Adipocyte (in vitro differentiated cells): Measurements from ENCODE around the gene MOCOS.
A peak's percentile ranks its signal among the peaks of the same experiment; 100 is the strongest.

Experiments used
- DNase-seq: peaks from one replicate; pipeline ENCODE4 v3.0.0-alpha.2; 2015; ENCODE audit warnings: low read depth
- H3K27me3 ChIP-seq: replicated peaks from 2 replicates; pipeline ENCODE4 v1.7.0; 2013; ENCODE audit warnings: mild to moderate bottlenecking, low read length, moderate library complexity; ENCODE audit not compliant: control insufficient read depth, insufficient read depth
- H3K36me3 ChIP-seq: 2 replicates; pipeline ENCODE4 v1.7.0; 2013; ENCODE audit warnings: low read length, mild to moderate bottlenecking, moderate library complexity; ENCODE audit not compliant: control insufficient read depth, insufficient read depth, severe bottlenecking
- H3K4me1 ChIP-seq: 2 replicates; pipeline ENCODE4 v1.7.0; 2013; ENCODE audit warnings: mild to moderate bottlenecking, low read length, moderate library complexity; ENCODE audit not compliant: control insufficient read depth, insufficient read depth
- H3K4me3 ChIP-seq: 2 replicates; pipeline ENCODE4 v1.7.0; 2013; ENCODE audit warnings: mild to moderate bottlenecking, low read length, moderate library complexity
- H3K9ac ChIP-seq: 2 replicates; pipeline ENCODE4 v1.7.0; 2013; ENCODE audit warnings: mild to moderate bottlenecking, low read length, moderate library complexity
- H3K9me3 ChIP-seq: 2 replicates; pipeline ENCODE4 v1.7.0; 2013; ENCODE audit warnings: mild to moderate bottlenecking, low read length, moderate library complexity; ENCODE audit not compliant: control insufficient read depth

Gene MOCOS

GRCh38 chr18:36187193-36187825 is at the start of gene MOCOS:
TSS of gene MOCOS (plus strand) at chr18:36187497. CDS start at chr18:36187540, 43 bp downstream.
- peak; percentile 87 for DNase-seq
- H3K36me3 ChIP-seq = no peaks in the 10 kb centered on the region
- H3K27me3 ChIP-seq = peaks cover 3% of the 10 kb centered on the region
- H3K4me1 ChIP-seq = peaks cover 14% of the 10 kb centered on the region
- no peaks in the 10 kb centered on the region for H3K9me3 ChIP-seq
- H3K4me3 ChIP-seq = peak within 1 kb of the TSS; percentile 87
- peak within 1 kb of the TSS; percentile 86 for H3K9ac ChIP-seq

- Histone ChIP-seq H3K4me3 (no peak overlapping the region), H3K27me3 (no peaks in the 10 kb centered on the region), H3K36me3 (peaks cover 72% of the 10 kb centered on the region), H3K4me1 (no peaks in the 10 kb centered on the region), H3K9ac (no peak overlapping the region), H3K9me3 (no peaks in the 10 kb centered on the region)
- no peak for DNase-seq
Observed at GRCh38 chr18:36139245-36139644, 48.1 kb upstream of the MOCOS start.

GRCh38 chr18:36141576-36141975 is 45.7 kb upstream of the MOCOS start:
- H3K36me3 ChIP-seq = peaks cover 91% of the 10 kb centered on the region
- H3K4me3 ChIP-seq = no peak overlapping the region
- no peaks in the 10 kb centered on the region for H3K9me3 ChIP-seq
- no peak for DNase-seq
- H3K27me3 ChIP-seq = no peaks in the 10 kb centered on the region
- H3K4me1 ChIP-seq = no peaks in the 10 kb centered on the region
- no peak overlapping the region for H3K9ac ChIP-seq

GRCh38 chr18:36142751-36143150 is 44.5 kb upstream of the MOCOS start:
- H3K4me1 ChIP-seq = no peaks in the 10 kb centered on the region
- DNase-seq = no peak
- no peaks in the 10 kb centered on the region for H3K27me3 ChIP-seq
- H3K9me3 ChIP-seq = no peaks in the 10 kb centered on the region
- H3K9ac ChIP-seq = no peak overlapping the region
- no peak overlapping the region for H3K4me3 ChIP-seq
- H3K36me3 ChIP-seq = peaks cover 92% of the 10 kb centered on the region

- H3K36me3 ChIP-seq = peaks cover 92% of the 10 kb centered on the region
- no peak overlapping the region for H3K9ac ChIP-seq
- no peaks in the 10 kb centered on the region for H3K9me3 ChIP-seq
- no peak for DNase-seq
- H3K4me3 ChIP-seq = no peak overlapping the region
- no peaks in the 10 kb centered on the region for H3K27me3 ChIP-seq
- H3K4me1 ChIP-seq = no peaks in the 10 kb centered on the region
Observed at GRCh38 chr18:36143391-36143790, 43.9 kb upstream of the MOCOS start.

- peaks cover 18% of the 10 kb centered on the region for H3K4me1 ChIP-seq
- H3K36me3 ChIP-seq = peaks cover 92% of the 10 kb centered on the region
Observed at GRCh38 chr18:36149514-36150289, 37.6 kb upstream of the MOCOS start.

GRCh38 chr18:36152781-36153180 is 34.5 kb upstream of the MOCOS start:
- no peak for DNase-seq
- peaks cover 23% of the 10 kb centered on the region for H3K4me1 ChIP-seq
- H3K4me3 ChIP-seq = no peak overlapping the region
- no peak overlapping the region for H3K9ac ChIP-seq
- H3K9me3 ChIP-seq = no peaks in the 10 kb centered on the region
- no peaks in the 10 kb centered on the region for H3K27me3 ChIP-seq
- H3K36me3 ChIP-seq = peaks cover 87% of the 10 kb centered on the region

More at GRCh38 chr18:36149514-36150289, 37.6 kb upstream of the MOCOS start:
- Histone ChIP-seq H3K9me3 (no peaks in the 10 kb centered on the region), H3K9ac (no peak overlapping the region), H3K27me3 (no peaks in the 10 kb centered on the region), H3K4me3 (no peak overlapping the region)
- no peak for DNase-seq

- no peak overlapping the region for H3K4me3 ChIP-seq
- peaks cover 27% of the 10 kb centered on the region for H3K4me1 ChIP-seq
- no peaks in the 10 kb centered on the region for H3K27me3 ChIP-seq
- H3K9me3 ChIP-seq = no peaks in the 10 kb centered on the region
- peak overlapping the region; percentile 60 for H3K9ac ChIP-seq
- DNase-seq = peak; percentile 57
- peaks cover 83% of the 10 kb centered on the region for H3K36me3 ChIP-seq
Observed at GRCh38 chr18:36153203-36153602, 34.1 kb upstream of the MOCOS start.

GRCh38 chr18:36153771-36154170 is 33.5 kb upstream of the MOCOS start:
- DNase-seq = no peak
- Histone ChIP-seq H3K4me1 (peaks cover 33% of the 10 kb centered on the region), H3K4me3 (no peak overlapping the region), H3K9me3 (no peaks in the 10 kb centered on the region), H3K36me3 (peaks cover 80% of the 10 kb centered on the region), H3K27me3 (no peaks in the 10 kb centered on the region), H3K9ac (peak overlapping the region; percentile 60)

GRCh38 chr18:36155851-36156757 is 31.2 kb upstream of the MOCOS start:
- no peaks in the 10 kb centered on the region for H3K9me3 ChIP-seq
- no peaks in the 10 kb centered on the region for H3K27me3 ChIP-seq
- no peak overlapping the region for H3K9ac ChIP-seq
- peak; percentile 45 for DNase-seq
- peaks cover 35% of the 10 kb centered on the region for H3K4me1 ChIP-seq
- H3K36me3 ChIP-seq = peaks cover 80% of the 10 kb centered on the region
- no peak overlapping the region for H3K4me3 ChIP-seq

- H3K36me3 ChIP-seq = peaks cover 85% of the 10 kb centered on the region
- peak; percentile 19 for DNase-seq
- H3K9me3 ChIP-seq = no peaks in the 10 kb centered on the region
- H3K27me3 ChIP-seq = no peaks in the 10 kb centered on the region
- H3K9ac ChIP-seq = no peak overlapping the region
- peaks cover 32% of the 10 kb centered on the region for H3K4me1 ChIP-seq
- H3K4me3 ChIP-seq = no peak overlapping the region
Observed at GRCh38 chr18:36157441-36157840, 29.9 kb upstream of the MOCOS start.
